Vagina (tissue), 2 donors: ENCODE data around the gene KIF3A. TPM values are rescaled to one million over a fixed set of nuclear protein-coding genes. Genes with fewer than 3 reads are reported as not detected.

ENCODE experiments used
- DNase-seq, 2 donors: peaks; one replicate each; pipeline ENCODE4 v3.0.0-alpha.2; 2017; ENCODE audit errors: extremely low spot score in 2 of 2
- H3K27ac ChIP-seq: fragments of 200-600 bp; sonication (generic); one replicate; pipeline ENCODE4 v1.5.1; 2019
- H3K27me3 ChIP-seq: fragments of 200-600 bp; sonication (generic); one replicate; pipeline ENCODE4 v1.5.1; 2019
- H3K36me3 ChIP-seq, 2 donors: fragments of 200-600 bp; sonication (generic); one replicate each; pipeline ENCODE4 v1.5.1; 2017 to 2019
- H3K4me1 ChIP-seq: fragments of 200-600 bp; sonication (generic); one replicate; pipeline ENCODE4 v1.5.1; 2019
- H3K4me3 ChIP-seq, 2 donors: fragments of 200-600 bp; sonication (generic); 1 replicate in 1 of 2; 2 replicates in 1 of 2; pipeline ENCODE4 v1.5.1; 2016 to 2019
- H3K9me3 ChIP-seq: fragments of 200-600 bp; sonication (generic); one replicate; pipeline ENCODE4 v1.5.1; 2019
- CTCF ChIP-seq, 3 experiments: fragments of 450-650 bp in 2 of 3; fragments of 200-600 bp in 1 of 3; sonication (generic) in 1 of 3; IDR thresholded peaks; one replicate each; pipeline ENCODE4 v1.5.1; 2017 to 2019; ENCODE audit warnings: antibody characterized with exemption in 3 of 3, mild to moderate bottlenecking in 2 of 3, moderate library complexity in 2 of 3
- POLR2A ChIP-seq, 2 donors: fragments of 450-650 bp; IDR thresholded peaks; one replicate each; pipeline ENCODE4 v1.6.1; 2017; ENCODE audit warnings: antibody characterized with exemption in 2 of 2, mild to moderate bottlenecking in 2 of 2, moderate library complexity in 2 of 2
- POLR2AphosphoS5 ChIP-seq, 2 donors: sonication (generic); formaldehyde crosslinking; IDR thresholded peaks; one replicate each; pipeline ENCODE4 v1.9.0; 2017; ENCODE audit warnings: antibody characterized with exemption in 2 of 2, mild to moderate bottlenecking in 2 of 2, low read depth in 1 of 2; ENCODE audit not compliant: insufficient read depth in 1 of 2
- intact Hi-C: fragments of 100-400 bp; cut with DNase I; formaldehyde crosslinking; loops from one replicate; pipeline ENCODE4 v1.15.1; 2023
- total RNA-seq: library from RNA; depleted of rRNA; stranded (reverse); fragments of >200 nt; gene quantifications from one replicate; pipeline ENCODE4 v1.2.3, GENCODE V29; 2016

The KIF3A gene
- total RNA-seq, 1 donor from 2014 or later: 20.6 TPM

GRCh38 chr5:132746592-132746953 lies 9.2 kb upstream of the KIF3A start:
- intact Hi-C loops: no loop called here
- Histone ChIP-seq H3K4me1 (peaks cover 6% of the 10 kb centered on the region), H3K36me3 (no peaks in the 10 kb centered on the region), H3K27me3 (no peaks in the 10 kb centered on the region), H3K4me3 (peak overlapping the region; percentile 43), H3K9me3 (no peaks in the 10 kb centered on the region), H3K27ac (no peak overlapping the region)
- no peak for DNase-seq
- TF ChIP-seq CTCF (IDR thresholded peaks at IDR 0.05) (no peak), POLR2A (IDR thresholded peaks at IDR 0.05) (no peak), POLR2AphosphoS5 (IDR thresholded peaks at IDR 0.05; ENCODE audit: insufficient read depth in 1 of 2, low read depth in 1 of 2) (no peak)

DNA sequence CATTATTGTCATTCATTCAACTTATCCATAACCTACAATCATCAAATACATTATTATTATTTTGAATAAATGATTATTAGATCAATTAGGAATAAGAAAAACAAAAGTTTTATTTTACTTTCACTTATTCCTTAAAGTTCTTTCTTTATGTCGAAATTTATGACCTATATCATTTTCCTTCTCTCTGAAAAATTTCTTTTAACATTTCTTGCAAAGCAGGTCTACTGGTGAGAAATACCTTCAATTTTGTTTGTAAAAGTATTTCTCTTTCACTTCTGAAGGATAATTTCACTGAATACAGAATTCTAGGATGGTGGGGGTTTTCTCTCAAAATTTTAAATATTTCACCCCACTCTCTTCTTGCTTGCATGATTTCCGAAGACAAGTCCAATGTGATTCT lies 7.3 kb upstream of the KIF3A start:
- Histone ChIP-seq H3K4me3 (no peak overlapping the region), H3K27me3 (no peaks in the 10 kb centered on the region), H3K9me3 (no peaks in the 10 kb centered on the region), H3K4me1 (peaks cover 6% of the 10 kb centered on the region), H3K27ac (no peak overlapping the region), H3K36me3 (no peaks in the 10 kb centered on the region)
- intact Hi-C loops: no loop called here
- TF ChIP-seq POLR2A (IDR thresholded peaks at IDR 0.05) (no peak), CTCF (IDR thresholded peaks at IDR 0.05) (no peak), POLR2AphosphoS5 (IDR thresholded peaks at IDR 0.05; ENCODE audit: insufficient read depth in 1 of 2, low read depth in 1 of 2) (no peak)
- no peak for DNase-seq

DNA sequence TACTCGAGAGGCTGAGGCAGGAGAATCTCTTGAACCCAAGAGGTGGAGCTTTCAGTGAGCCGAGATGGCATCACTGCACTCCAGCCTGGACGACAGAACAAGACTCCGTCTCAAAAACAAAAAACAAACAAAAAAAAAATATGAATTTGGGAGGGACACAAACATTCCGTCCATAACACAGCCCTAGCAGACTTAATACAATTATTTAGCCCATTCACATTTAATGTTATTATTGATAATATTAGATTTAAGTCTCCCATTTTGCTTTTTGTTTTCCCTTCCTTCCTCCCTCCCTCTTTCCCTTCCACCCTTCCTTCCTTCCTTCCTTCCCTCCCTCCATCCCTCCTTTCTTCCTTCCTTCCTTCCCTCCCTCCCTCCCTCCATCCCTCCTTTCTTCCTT lies 5.3 kb upstream of the KIF3A start:
- no peak for DNase-seq
- intact Hi-C loops: no loop called here
- no peak for TF ChIP-seq CTCF (IDR thresholded peaks at IDR 0.05)
- no peak for TF ChIP-seq POLR2A (IDR thresholded peaks at IDR 0.05)
- TF ChIP-seq POLR2AphosphoS5 (IDR thresholded peaks at IDR 0.05; ENCODE audit: insufficient read depth in 1 of 2, low read depth in 1 of 2): no peak
- Histone ChIP-seq H3K4me3 (no peak overlapping the region), H3K27ac (no peak overlapping the region), H3K9me3 (no peaks in the 10 kb centered on the region), H3K27me3 (no peaks in the 10 kb centered on the region), H3K4me1 (peaks cover 11% of the 10 kb centered on the region), H3K36me3 (no peaks in the 10 kb centered on the region)

- Histone ChIP-seq H3K4me3 (no peak overlapping the region), H3K4me1 (peaks cover 9% of the 10 kb centered on the region), H3K36me3 (no peaks in the 10 kb centered on the region), H3K27ac (no peak overlapping the region), H3K27me3 (no peaks in the 10 kb centered on the region), H3K9me3 (no peaks in the 10 kb centered on the region)
- DNase-seq: no peak
- intact Hi-C loops: no loop called here
- TF ChIP-seq CTCF (IDR thresholded peaks at IDR 0.05) (no peak), POLR2A (IDR thresholded peaks at IDR 0.05) (no peak), POLR2AphosphoS5 (IDR thresholded peaks at IDR 0.05; ENCODE audit: insufficient read depth in 1 of 2, low read depth in 1 of 2) (no peak)
These were observed 4.8 kb upstream of the KIF3A start for GRCh38 chr5:132742158-132742557.

- TF ChIP-seq CTCF (IDR thresholded peaks at IDR 0.05) (no peak), POLR2A (IDR thresholded peaks at IDR 0.05) (no peak), POLR2AphosphoS5 (IDR thresholded peaks at IDR 0.05; ENCODE audit: insufficient read depth in 1 of 2, low read depth in 1 of 2) (no peak)
- no peak overlapping the region for H3K27ac ChIP-seq
- H3K9me3 ChIP-seq: no peaks in the 10 kb centered on the region
- intact Hi-C loops: no loop called here
- no peaks in the 10 kb centered on the region for H3K27me3 ChIP-seq
- peaks cover 17% of the 10 kb centered on the region for H3K4me1 ChIP-seq
- no peak overlapping the region for H3K4me3 ChIP-seq
- no peak for DNase-seq
- no peaks in the 10 kb centered on the region for H3K36me3 ChIP-seq
These were observed 1.9 kb upstream of the KIF3A start for GRCh38 chr5:132739232-132739631.
